ENCODE results near the gene PPP3CA.
"Not testable (repeated sequence)": the region's sequence is repeated elsewhere in the genome, so short reads cannot be mapped to it uniquely, and the experiment has no call there.

Gene PPP3CA

DNA sequence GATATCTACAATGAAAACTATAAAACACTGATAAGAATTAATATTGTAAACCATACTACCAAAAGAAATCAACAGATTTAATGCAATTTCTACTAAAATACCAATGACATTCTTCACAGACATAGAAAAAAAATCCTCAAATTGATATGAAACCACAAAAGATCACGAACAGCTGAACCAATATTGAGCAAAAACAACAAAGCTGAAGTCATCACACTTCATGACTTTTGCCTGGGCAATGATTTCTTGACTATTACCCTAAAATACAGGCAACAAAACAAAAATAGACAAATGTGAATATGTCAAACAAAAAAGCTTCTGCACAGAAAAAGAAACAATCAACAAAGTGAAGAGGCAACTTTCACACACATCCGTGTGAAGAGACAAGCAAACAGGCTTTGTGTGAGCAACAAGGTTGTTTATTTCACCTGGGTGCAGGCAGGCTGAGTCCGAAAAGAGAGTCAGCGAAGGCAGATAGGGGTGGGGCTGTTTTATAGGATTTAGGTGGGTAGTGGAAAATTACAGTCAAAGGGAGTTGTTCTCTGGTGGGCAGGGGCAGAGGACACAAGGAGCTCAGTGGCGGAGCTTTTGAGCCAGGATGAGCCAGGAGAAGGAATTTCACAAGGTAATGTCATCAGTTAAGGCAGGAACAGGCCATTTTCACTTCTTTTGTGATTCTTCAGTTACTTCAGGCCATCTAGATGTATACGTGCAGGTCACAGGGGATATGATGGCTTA, 355.8 kb downstream of the PPP3CA start:
- DNase-seq (ENCODE audit: extremely low spot score, insufficient read length, low read depth); FAIRE-seq: not testable (repeated sequence)

DNA sequence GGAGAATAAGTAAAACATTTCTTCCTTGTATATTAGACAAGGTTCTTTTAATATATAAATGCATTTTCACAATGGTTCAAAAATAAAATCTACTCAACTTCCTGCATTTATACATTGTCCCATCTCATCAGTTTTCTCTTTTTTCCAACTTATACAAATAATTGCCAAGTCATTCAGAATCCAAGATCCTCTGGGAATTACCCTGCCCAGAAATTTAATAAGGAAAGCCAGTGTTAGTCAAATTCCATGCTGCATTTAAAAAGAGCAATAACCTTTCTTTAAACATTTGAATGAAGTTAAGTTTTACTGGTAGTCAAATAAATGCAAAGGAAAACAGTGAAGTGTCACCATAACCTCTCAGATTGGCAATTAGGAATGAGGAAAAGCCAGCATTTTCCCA, 357.9 kb downstream of the PPP3CA start:
- DNase-seq (ENCODE audit: extremely low spot score, insufficient read length, low read depth) = no peak
- FAIRE-seq = no peak

- DNase-seq (ENCODE audit: extremely low spot score, insufficient read length, low read depth) = no peak
- no peak for FAIRE-seq
These were observed 358.4 kb downstream of the PPP3CA start for GRCh38 chr4:100988876-100989275.

DNA sequence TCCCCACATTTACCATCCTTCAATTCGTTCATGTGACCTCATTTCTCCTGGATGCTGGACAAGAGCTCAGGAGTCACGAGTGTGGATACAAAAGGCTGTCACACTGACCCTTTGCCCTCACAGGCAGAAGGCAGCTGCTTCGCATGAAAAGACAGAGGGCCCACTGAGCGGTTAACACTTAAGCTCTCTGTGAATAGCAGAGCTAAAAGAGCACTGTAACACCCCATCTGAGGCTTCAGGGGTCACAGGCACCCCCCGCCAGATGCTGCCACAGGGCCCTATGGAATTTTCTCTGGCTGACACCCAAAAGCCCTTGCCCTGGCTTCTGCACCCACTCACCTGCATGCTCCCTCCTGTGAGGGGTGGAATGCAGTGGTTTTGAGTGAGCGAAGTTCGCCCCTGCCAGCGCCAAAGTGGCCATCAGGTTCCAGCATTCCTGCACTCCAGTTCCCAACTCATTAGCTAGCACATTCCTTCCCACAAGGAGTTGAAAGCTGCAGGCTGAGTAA, 360.9 kb downstream of the PPP3CA start:
- DNase-seq (ENCODE audit: extremely low spot score, insufficient read length, low read depth) (no peak), FAIRE-seq (no peak)

GRCh38 chr4:100985576-100985975, 361.8 kb downstream of the PPP3CA start:
- no peak for DNase-seq (ENCODE audit: extremely low spot score, insufficient read length, low read depth)
- no peak for FAIRE-seq

DNA sequence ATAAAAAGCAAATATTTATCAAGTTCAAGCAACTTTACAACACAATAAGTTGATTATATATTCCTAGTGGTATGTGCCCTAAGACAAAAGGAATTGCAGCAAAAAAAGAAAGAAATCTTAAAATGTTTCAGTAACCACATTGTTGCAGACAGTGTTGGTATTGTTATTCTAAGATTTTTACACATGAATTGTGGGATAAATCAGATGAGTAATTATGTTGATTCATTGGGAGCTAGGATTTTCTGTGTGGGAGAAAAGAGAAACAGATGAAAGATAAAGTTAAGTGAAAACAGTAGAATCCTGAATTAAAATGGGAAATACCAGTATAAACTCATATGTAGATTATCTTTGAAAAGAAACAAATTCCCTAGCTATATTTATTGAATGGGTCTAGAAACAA, 362.4 kb downstream of the PPP3CA start:
- DNase-seq (ENCODE audit: extremely low spot score, insufficient read length, low read depth) (no peak), FAIRE-seq (no peak)

GRCh38 chr4:100983426-100983825, 363.9 kb downstream of the PPP3CA start:
- DNase-seq (ENCODE audit: extremely low spot score, insufficient read length, low read depth) (no peak), FAIRE-seq (no peak)

DNA sequence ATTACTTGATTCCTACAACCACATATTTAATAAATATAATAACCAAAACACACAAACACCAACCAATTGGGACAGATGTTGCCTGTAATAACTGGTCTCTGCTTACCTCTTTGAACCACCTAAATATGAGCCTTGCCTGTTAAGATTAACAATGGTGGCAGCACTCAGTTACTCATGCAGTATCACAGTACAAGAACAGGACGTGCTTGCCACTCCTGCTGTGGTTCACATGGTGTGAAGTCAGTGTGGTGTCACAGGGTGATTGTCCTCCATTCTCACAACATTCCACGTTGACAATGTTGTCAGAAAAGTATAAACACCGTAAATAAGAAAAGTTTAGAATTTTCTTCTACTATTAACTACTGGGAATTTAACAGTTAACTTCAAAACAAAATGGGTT, 365.0 kb downstream of the PPP3CA start:
- no peak for DNase-seq (ENCODE audit: extremely low spot score, insufficient read length, low read depth)
- FAIRE-seq = no peak

- DNase-seq (ENCODE audit: extremely low spot score, insufficient read length, low read depth) (no peak), FAIRE-seq (peak; percentile 36)
These were observed 365.7 kb downstream of the PPP3CA start for GRCh38 chr4:100981447-100982204.

- no peak for FAIRE-seq
These were observed 367.6 kb downstream of the PPP3CA start for GRCh38 chr4:100979736-100980135.

GRCh38 chr4:100977746-100978397, 369.5 kb downstream of the PPP3CA start:
- FAIRE-seq = no peak
- DNase-seq (ENCODE audit: extremely low spot score, insufficient read length, low read depth) = no peak

More at GRCh38 chr4:100979736-100980135, 367.6 kb downstream of the PPP3CA start:
- no peak for DNase-seq (ENCODE audit: extremely low spot score, insufficient read length, low read depth)

DNA sequence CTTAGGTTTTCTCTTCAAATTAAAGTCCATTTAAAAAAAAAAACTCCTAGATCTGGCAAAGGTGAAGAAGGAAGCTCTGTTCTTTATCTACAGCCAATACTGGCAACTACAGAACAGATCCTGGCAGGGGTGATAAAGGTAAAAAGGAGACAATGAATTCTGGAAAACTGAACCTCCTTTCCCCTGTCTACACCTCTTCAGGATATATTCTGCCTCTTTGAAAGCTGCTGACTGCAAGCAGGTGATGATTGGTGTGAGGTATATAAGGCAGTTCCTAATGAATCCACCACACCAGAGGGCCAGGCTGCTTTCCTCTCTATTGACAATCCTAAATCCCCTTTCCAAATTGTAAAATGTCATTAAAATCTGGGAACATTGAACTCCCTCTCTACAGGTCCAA, 370.1 kb downstream of the PPP3CA start:
- FAIRE-seq (no peak), DNase-seq (ENCODE audit: extremely low spot score, insufficient read length, low read depth) (no peak)

All from GM18507 (cell line).